GM06990 (cell line): ENCODE measurements around the gene HTRA2.
"Not testable (repeated sequence)": the region's sequence is repeated elsewhere in the genome, so short reads cannot be mapped to it uniquely, and the experiment has no call there.

Experiments used
- DNase-seq: peaks from one replicate; pipeline ENCODE4 v3.0.0-alpha.2; 2011; ENCODE audit not compliant: insufficient read length; ENCODE audit errors: extremely low read depth
- H3K27me3 ChIP-seq: replicated peaks from 2 replicates; pipeline ENCODE4 v1.6.0; 2011; ENCODE audit warnings: low read length; ENCODE audit not compliant: control insufficient read depth, insufficient read depth
- H3K36me3 ChIP-seq: 2 replicates; pipeline ENCODE4 v1.5.1; 2011; ENCODE audit warnings: low read length; ENCODE audit not compliant: control insufficient read depth, insufficient read depth
- H3K4me3 ChIP-seq: replicated peaks from 2 replicates; pipeline ENCODE4 v1.5.1; 2011; ENCODE audit warnings: low read depth, mild to moderate bottlenecking, control low read depth, low read length
- CTCF ChIP-seq: IDR thresholded peaks from 2 replicates; pipeline ENCODE4 v1.5.1; 2011; ENCODE audit warnings: low read length, control low read depth, mild to moderate bottlenecking, inconsistent platforms; ENCODE audit not compliant: insufficient read depth, poor library complexity, severe bottlenecking

HTRA2 gene

GRCh38 chr2:74529357-74530238 lies at the start of gene HTRA2, which contains the start of gene AUP1:
TSS of gene HTRA2 (plus strand) at chr2:74529933. CDS start at chr2:74530007, 74 bp downstream.
TSS of gene AUP1 (minus strand) at chr2:74529706. CDS start at chr2:74529629, 77 bp downstream.
- TF ChIP-seq CTCF, result no peak
- peak within 1 kb of the TSS; percentile 97 for H3K4me3 ChIP-seq
- no peaks in the 10 kb centered on the region for H3K27me3 ChIP-seq
- H3K36me3 ChIP-seq, result peaks cover 32% of the 10 kb centered on the region
- peak; percentile 99 for DNase-seq

GRCh38 chr2:74481431-74481830 lies 48.3 kb upstream of the HTRA2 start:
- peak overlapping the region; percentile 94 for H3K4me3 ChIP-seq
- H3K36me3 ChIP-seq, result peaks cover 4% of the 10 kb centered on the region
- no peak for DNase-seq
- H3K27me3 ChIP-seq, result no peaks in the 10 kb centered on the region
- TF ChIP-seq CTCF, result no peak

- peak; percentile 85 for DNase-seq
- Histone ChIP-seq H3K4me3 (peak overlapping the region; percentile 94), H3K36me3 (peaks cover 4% of the 10 kb centered on the region), H3K27me3 (no peaks in the 10 kb centered on the region)
- no peak for TF ChIP-seq CTCF
Observed at GRCh38 chr2:74481961-74482800, 47.6 kb upstream of the HTRA2 start.

GRCh38 chr2:74482801-74483674 lies 46.7 kb upstream of the HTRA2 start, which contains the start of the genes CCDC142 and TTC31:
TSS of gene CCDC142 (minus strand) at chr2:74482998. CDS start at chr2:74482837, 161 bp downstream.
TSS of gene TTC31 (plus strand) at chr2:74483081. CDS start at chr2:74483096, 15 bp downstream.
- Histone ChIP-seq H3K36me3 (peaks cover 2% of the 10 kb centered on the region), H3K27me3 (no peaks in the 10 kb centered on the region), H3K4me3 (peak within 1 kb of the TSS; percentile 94)
- peak; percentile 90 for DNase-seq
- TF ChIP-seq CTCF, result peak; percentile 89

- H3K4me3 ChIP-seq, result peak overlapping the region; percentile 94
- not testable (repeated sequence) for DNase-seq, H3K36me3 ChIP-seq, H3K27me3 ChIP-seq
Observed at GRCh38 chr2:74483675-74484164, 46.0 kb upstream of the HTRA2 start.
